ENCODE data around the gene COMMD10.
"Not testable (repeated sequence)": the region's sequence is repeated elsewhere in the genome, so short reads cannot be mapped to it uniquely, and the experiment has no call there.

Gene COMMD10

GRCh38 chr5:116075191-116075831 is 9.5 kb upstream of the COMMD10 start:
- DNase-seq (ENCODE audit: extremely low read depth, low read depth) = no peak
- TF ChIP-seq, protein P1, sequence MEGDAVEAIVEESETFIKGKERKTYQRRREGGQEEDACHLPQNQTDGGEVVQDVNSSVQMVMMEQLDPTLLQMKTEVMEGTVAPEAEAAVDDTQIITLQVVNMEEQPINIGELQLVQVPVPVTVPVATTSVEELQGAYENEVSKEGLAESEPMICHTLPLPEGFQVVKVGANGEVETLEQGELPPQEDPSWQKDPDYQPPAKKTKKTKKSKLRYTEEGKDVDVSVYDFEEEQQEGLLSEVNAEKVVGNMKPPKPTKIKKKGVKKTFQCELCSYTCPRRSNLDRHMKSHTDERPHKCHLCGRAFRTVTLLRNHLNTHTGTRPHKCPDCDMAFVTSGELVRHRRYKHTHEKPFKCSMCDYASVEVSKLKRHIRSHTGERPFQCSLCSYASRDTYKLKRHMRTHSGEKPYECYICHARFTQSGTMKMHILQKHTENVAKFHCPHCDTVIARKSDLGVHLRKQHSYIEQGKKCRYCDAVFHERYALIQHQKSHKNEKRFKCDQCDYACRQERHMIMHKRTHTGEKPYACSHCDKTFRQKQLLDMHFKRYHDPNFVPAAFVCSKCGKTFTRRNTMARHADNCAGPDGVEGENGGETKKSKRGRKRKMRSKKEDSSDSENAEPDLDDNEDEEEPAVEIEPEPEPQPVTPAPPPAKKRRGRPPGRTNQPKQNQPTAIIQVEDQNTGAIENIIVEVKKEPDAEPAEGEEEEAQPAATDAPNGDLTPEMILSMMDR (IDR thresholded peaks at IDR 0.05; ENCODE audit: low read depth, low read length) = no peak

GRCh38 chr5:116076496-116076895 is 8.3 kb upstream of the COMMD10 start:
- no peak for DNase-seq (ENCODE audit: extremely low read depth, low read depth)
- TF ChIP-seq, protein P1 (IDR thresholded peaks at IDR 0.05; ENCODE audit: low read depth, low read length) = no peak

DNA sequence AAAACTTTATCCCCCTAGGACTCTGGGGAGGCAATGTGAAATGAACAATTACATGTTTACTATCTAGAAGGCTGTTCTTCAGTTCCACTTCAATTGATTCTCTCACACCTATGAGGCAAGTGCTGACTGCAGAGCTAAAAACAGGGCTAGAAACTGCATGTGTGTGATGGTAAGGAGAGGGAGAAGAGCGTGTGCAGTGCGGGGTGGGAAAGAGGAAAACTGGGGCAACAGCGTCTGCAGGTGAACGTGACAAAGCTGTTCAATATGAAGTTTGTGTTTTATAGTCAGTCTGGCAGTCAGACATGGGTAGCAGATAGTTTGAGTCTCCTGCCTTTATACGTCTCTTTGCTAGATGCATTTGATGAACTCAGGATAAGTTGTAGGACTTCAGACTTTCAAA is 6.6 kb upstream of the COMMD10 start:
- TF ChIP-seq, protein P1 (IDR thresholded peaks at IDR 0.05; ENCODE audit: low read depth, low read length) = no peak
- no peak for DNase-seq (ENCODE audit: extremely low read depth, low read depth)

- DNase-seq (ENCODE audit: extremely low read depth, low read depth) = no peak
- TF ChIP-seq, protein P1 (IDR thresholded peaks at IDR 0.05; ENCODE audit: low read depth, low read length) = no peak
Measured at GRCh38 chr5:116084287-116084691, 536 bp upstream of the COMMD10 start.

DNA sequence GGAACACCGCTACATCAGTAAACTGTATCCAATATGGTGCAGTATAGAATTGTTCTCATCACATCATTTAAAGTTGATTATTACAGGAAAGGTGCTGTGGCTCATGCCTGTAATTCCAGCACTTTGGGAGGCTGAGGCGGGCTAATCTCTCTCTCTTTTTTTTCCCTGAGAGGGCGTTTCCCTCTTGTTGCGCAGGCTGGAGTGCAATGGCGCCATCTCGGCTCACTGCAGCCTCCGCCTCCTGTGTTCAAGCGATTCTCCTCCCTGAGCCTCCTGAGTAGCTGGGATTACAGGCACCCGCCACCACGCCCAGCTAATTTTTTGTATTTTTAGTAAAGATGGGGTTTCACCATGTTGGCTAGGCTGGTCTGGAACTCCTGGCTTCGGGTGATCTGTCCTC is 1.5 kb downstream of the COMMD10 start:
- DNase-seq (ENCODE audit: extremely low read depth, low read depth) = not testable (repeated sequence)

DNA sequence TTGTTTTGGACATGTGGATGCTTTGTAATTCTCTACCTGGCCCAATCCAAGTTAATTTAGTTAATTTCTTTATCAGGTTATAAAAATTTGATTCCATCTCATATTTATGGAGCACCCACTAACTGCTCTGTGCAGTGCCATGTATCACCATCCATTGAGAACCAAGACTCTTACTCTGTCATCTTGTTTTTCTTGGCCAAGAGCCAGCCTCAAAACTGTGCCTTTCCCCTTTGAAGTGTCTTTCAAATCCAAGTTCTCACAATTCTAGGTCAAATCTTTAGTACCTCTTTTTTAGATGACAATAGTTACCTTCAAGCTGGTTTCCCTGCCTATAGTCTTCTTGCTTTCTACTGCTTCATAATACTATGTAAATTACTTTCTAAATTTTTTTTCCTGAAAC is 3.2 kb downstream of the COMMD10 start:
- TF ChIP-seq, protein P1 (IDR thresholded peaks at IDR 0.05; ENCODE audit: low read depth, low read length) = no peak
- DNase-seq (ENCODE audit: extremely low read depth, low read depth) = no peak

GRCh38 chr5:116090302-116090701 is 5.5 kb downstream of the COMMD10 start:
- TF ChIP-seq, protein P1 (IDR thresholded peaks at IDR 0.05; ENCODE audit: low read depth, low read length) = no peak
- DNase-seq (ENCODE audit: extremely low read depth, low read depth) = no peak

DNA sequence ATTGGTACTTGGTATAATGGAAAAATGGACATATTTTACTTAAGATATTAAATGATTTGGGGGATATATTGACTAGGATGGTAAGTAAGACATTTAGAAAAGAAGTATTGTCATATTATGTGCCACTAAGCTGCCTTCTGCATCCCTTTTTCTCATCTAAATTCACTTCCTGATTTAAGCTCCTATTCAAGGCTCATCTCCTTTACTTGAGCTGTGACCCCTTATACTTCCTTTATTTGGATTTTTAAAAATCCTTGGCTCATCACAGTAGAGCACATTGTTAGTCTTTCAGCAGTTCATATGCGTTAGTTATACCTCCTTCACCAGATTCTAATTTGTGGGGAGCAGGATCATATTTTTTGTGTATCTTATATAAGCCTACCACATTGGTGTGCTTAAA is 6.6 kb downstream of the COMMD10 start:
- TF ChIP-seq, protein P1 (IDR thresholded peaks at IDR 0.05; ENCODE audit: low read depth, low read length) = no peak
- DNase-seq (ENCODE audit: extremely low read depth, low read depth) = no peak
